WTC11 (cell line): ENCODE data around the gene PTPRB. TPM values are rescaled to one million over a fixed set of nuclear protein-coding genes. Genes with fewer than 3 reads are reported as not detected.

Experiments used
- ATAC-seq: fragments of 200-7000 bp; cut with Tn5 transposase; 2 replicates; pipeline ENCODE4 v1.10.0; 2021; ENCODE audit warnings: mild to moderate bottlenecking, moderate library complexity
- CTCF ChIA-PET: fragments of 300-600 bp; sonication (Branson Sonifier 250); formaldehyde crosslinking; loops from one replicate; lab custom pipeline; 2021; ENCODE audit warnings: antibody characterized with exemption; lab: Charles Lee
- POLR2A ChIA-PET: fragments of 350-600 bp; sonication (Branson Sonifier 250); formaldehyde crosslinking; loops from one replicate; lab custom pipeline; 2021; ENCODE audit warnings: antibody characterized with exemption; lab: Charles Lee
- DNase-seq: peaks from one replicate; pipeline ENCODE4 v3.0.0; 2021; ENCODE audit warnings: low spot score
- H3K27ac Mint-ChIP-seq: 2 replicates; pipeline ENCODE4 v1.8.0; 2021; ENCODE audit warnings: mixed read lengths
- H3K27me3 Mint-ChIP-seq: 2 replicates; pipeline ENCODE4 v1.8.0; 2021; ENCODE audit warnings: low read depth, mild to moderate bottlenecking, moderate library complexity, mixed read lengths
- H3K36me3 Mint-ChIP-seq: 2 replicates; pipeline ENCODE4 v1.8.0; 2021; ENCODE audit warnings: mixed read lengths
- H3K4me1 Mint-ChIP-seq: 2 replicates; pipeline ENCODE4 v1.8.0; 2022; ENCODE audit warnings: mixed read lengths
- H3K4me3 Mint-ChIP-seq: 2 replicates; pipeline ENCODE4 v1.8.0; 2021; ENCODE audit warnings: mild to moderate bottlenecking, moderate library complexity, mixed read lengths
- H3K9me3 Mint-ChIP-seq: 2 replicates; pipeline ENCODE4 v1.8.0; 2021; ENCODE audit warnings: mixed read lengths
- CREB1 ChIP-seq: sonication (generic); formaldehyde crosslinking; IDR thresholded peaks from 2 replicates; pipeline ENCODE4 v1.8.0; 2023; ENCODE audit warnings: mild to moderate bottlenecking, missing genetic modification reagents
- E2F4 ChIP-seq: sonication (generic); formaldehyde crosslinking; IDR thresholded peaks from 2 replicates; pipeline ENCODE4 v1.8.1; 2022; ENCODE audit warnings: low read depth, mild to moderate bottlenecking, moderate library complexity, missing genetic modification reagents, borderline replicate concordance
- ELF4 ChIP-seq: sonication (generic); formaldehyde crosslinking; IDR thresholded peaks from 2 replicates; pipeline ENCODE4 v1.8.1; 2022; ENCODE audit warnings: low read depth, mild to moderate bottlenecking, moderate library complexity, missing genetic modification reagents
- EMX1 ChIP-seq: fragments of 250-450 bp; sonication (Bioruptor Pico); IDR thresholded peaks from 2 replicates; pipeline ENCODE4 v1.8.0; 2021; ENCODE audit warnings: mild to moderate bottlenecking
- ESRRA ChIP-seq: sonication (generic); formaldehyde crosslinking; IDR thresholded peaks from 2 replicates; pipeline ENCODE4 v1.8.1; 2022; ENCODE audit warnings: mild to moderate bottlenecking, missing genetic modification reagents, borderline replicate concordance
- ETV6 ChIP-seq: sonication (generic); formaldehyde crosslinking; IDR thresholded peaks from 2 replicates; pipeline ENCODE4 v1.8.1; 2022; ENCODE audit warnings: mild to moderate bottlenecking, missing genetic modification reagents
- GTF2I ChIP-seq: fragments of 250-450 bp; sonication (Bioruptor Pico); conservative IDR thresholded peaks from 2 replicates; pipeline ENCODE4 v1.4.0; 2021; ENCODE audit warnings: mild to moderate bottlenecking
- HMGA2 ChIP-seq: fragments of 250-450 bp; sonication (Bioruptor Pico); IDR thresholded peaks from 2 replicates; pipeline ENCODE4 v1.4.0; 2021; ENCODE audit warnings: mild to moderate bottlenecking, moderate library complexity
- IRF2 ChIP-seq: sonication (generic); formaldehyde crosslinking; IDR thresholded peaks from 2 replicates; pipeline ENCODE4 v1.8.0; 2022; ENCODE audit warnings: low read depth, missing genetic modification reagents, borderline replicate concordance
- MXD4 ChIP-seq: fragments of 250-450 bp; sonication (Bioruptor Pico); IDR thresholded peaks from 2 replicates; pipeline ENCODE4 v1.8.0; 2021; ENCODE audit warnings: mild to moderate bottlenecking, moderate library complexity, borderline replicate concordance
- NFATC4 ChIP-seq: fragments of 250-450 bp; sonication (Bioruptor Pico); IDR thresholded peaks from 2 replicates; pipeline ENCODE4 v1.9.0; 2021; ENCODE audit warnings: mild to moderate bottlenecking
- NFE2L1 ChIP-seq: sonication (generic); formaldehyde crosslinking; IDR thresholded peaks from 2 replicates; pipeline ENCODE4 v1.8.1; 2023; ENCODE audit warnings: missing genetic modification reagents
- PRDM15 ChIP-seq: sonication (generic); formaldehyde crosslinking; IDR thresholded peaks from 2 replicates; pipeline ENCODE4 v1.8.0; 2022; ENCODE audit warnings: missing genetic modification reagents
- ZBTB21 ChIP-seq: sonication (generic); formaldehyde crosslinking; IDR thresholded peaks from 2 replicates; pipeline ENCODE4 v1.8.1; 2023; ENCODE audit warnings: mild to moderate bottlenecking, missing genetic modification reagents, borderline replicate concordance
- ZNF263 ChIP-seq: sonication (generic); formaldehyde crosslinking; IDR thresholded peaks from 2 replicates; pipeline ENCODE4 v1.8.1; 2022; ENCODE audit warnings: low read depth, mild to moderate bottlenecking, moderate library complexity, missing genetic modification reagents
- ZNF396 ChIP-seq: fragments of 250-450 bp; sonication (Bioruptor Pico); IDR thresholded peaks from 2 replicates; pipeline ENCODE4 v1.8.0; 2021; ENCODE audit warnings: mild to moderate bottlenecking, moderate library complexity, borderline replicate concordance
- total RNA-seq: library from RNA; stranded (reverse); gene quantifications from 3 replicates; pipeline ENCODE4 v1.2.3, GENCODE V29; 2021
- TF ChIP-seq, protein P1 (sequence below): fragments of 200-600 bp; IDR thresholded peaks from 2 replicates; pipeline ENCODE4 v1.8.0; 2022; ENCODE audit warnings: antibody characterized with exemption
- TF ChIP-seq, protein P2 (sequence below): fragments of 250-450 bp; sonication (Bioruptor Pico); IDR thresholded peaks from 2 replicates; pipeline ENCODE4 v2.1.2; 2022; ENCODE audit warnings: mild to moderate bottlenecking, moderate library complexity
- TF ChIP-seq, protein P3 (sequence below): fragments of 250-450 bp; sonication (Bioruptor Pico); IDR thresholded peaks from 2 replicates; pipeline ENCODE4 v1.9.0; 2021; ENCODE audit warnings: mild to moderate bottlenecking

The PTPRB gene
- total RNA-seq, 1 experiment from 2014 or later: 3.3 TPM

GRCh38 chr12:70557583-70558191 is 79.5 kb downstream of the PTPRB start:
- Mint-ChIP-seq H3K4me3 (no peak overlapping the region), H3K27ac (no peak overlapping the region), H3K27me3 (no peaks in the 10 kb centered on the region), H3K9me3 (no peaks in the 10 kb centered on the region), H3K4me1 (peaks cover 9% of the 10 kb centered on the region), H3K36me3 (no peaks in the 10 kb centered on the region; the same call in 1 of the 2 replicates)
- ChIA-PET POLR2A (no interaction called here), CTCF (interaction anchor here (0.7 kb wide), 1 partner anchor 19 kb away, joined by 3 read pairs; no protein-coding TSS in a partner anchor)
- DNase-seq: no peak
- no peak for ATAC-seq
- TF ChIP-seq E2F4 (no peak), EMX1 (CRISPR knock-in tag) (no peak), HMGA2 (CRISPR knock-in tag) (no peak), NFE2L1 (CRISPR knock-in tag) (no peak), NFATC4 (CRISPR knock-in tag) (no peak), MXD4 (CRISPR knock-in tag) (no peak), GTF2I (CRISPR knock-in tag) (no peak), ZNF263 (CRISPR knock-in tag) (no peak)
- TF ChIP-seq, protein P1, sequence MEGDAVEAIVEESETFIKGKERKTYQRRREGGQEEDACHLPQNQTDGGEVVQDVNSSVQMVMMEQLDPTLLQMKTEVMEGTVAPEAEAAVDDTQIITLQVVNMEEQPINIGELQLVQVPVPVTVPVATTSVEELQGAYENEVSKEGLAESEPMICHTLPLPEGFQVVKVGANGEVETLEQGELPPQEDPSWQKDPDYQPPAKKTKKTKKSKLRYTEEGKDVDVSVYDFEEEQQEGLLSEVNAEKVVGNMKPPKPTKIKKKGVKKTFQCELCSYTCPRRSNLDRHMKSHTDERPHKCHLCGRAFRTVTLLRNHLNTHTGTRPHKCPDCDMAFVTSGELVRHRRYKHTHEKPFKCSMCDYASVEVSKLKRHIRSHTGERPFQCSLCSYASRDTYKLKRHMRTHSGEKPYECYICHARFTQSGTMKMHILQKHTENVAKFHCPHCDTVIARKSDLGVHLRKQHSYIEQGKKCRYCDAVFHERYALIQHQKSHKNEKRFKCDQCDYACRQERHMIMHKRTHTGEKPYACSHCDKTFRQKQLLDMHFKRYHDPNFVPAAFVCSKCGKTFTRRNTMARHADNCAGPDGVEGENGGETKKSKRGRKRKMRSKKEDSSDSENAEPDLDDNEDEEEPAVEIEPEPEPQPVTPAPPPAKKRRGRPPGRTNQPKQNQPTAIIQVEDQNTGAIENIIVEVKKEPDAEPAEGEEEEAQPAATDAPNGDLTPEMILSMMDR: no peak

DNA sequence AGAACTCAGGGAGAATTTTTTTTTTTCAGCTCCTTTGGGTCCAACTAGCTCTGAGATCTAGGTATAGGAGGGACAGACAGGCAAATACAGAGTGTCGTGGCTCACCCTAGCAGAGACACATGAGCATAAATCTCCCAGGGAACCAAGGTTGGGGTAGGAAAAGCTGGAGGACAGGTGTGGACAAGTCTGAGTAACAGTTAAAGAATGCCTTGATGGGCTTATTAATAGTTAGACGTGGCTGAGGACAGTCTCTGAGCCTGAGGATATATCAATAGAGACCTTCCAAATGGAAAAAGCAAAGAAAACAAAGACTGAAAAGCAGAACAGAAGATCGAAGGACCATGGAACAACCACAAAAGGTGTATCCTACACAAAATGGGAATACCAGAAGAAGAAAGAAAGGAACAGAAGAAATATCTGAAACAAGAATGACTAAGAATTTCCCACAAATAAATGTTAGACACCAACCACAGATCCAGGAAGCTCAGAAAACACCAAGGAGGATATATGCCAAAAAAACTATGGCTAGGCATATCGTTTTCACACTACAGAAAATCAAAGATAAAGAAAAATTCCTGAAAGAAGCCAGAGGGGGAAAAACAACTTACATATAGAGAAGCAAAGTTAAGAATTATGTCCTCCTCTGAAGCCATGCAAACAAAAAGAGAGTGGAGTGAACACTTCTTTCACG is 80.9 kb downstream of the PTPRB start:
- Mint-ChIP-seq H3K4me3 (no peak overlapping the region), H3K36me3 (no peaks in the 10 kb centered on the region; the same call in 1 of the 2 replicates), H3K27me3 (no peaks in the 10 kb centered on the region), H3K4me1 (peaks cover 9% of the 10 kb centered on the region), H3K9me3 (no peaks in the 10 kb centered on the region), H3K27ac (no peak overlapping the region)
- DNase-seq (no peak), ATAC-seq (no peak)
- TF ChIP-seq PRDM15 (CRISPR knock-in tag) (no peak), ZNF396 (CRISPR knock-in tag) (no peak), ELF4 (CRISPR knock-in tag) (no peak)
- TF ChIP-seq, protein P2, sequence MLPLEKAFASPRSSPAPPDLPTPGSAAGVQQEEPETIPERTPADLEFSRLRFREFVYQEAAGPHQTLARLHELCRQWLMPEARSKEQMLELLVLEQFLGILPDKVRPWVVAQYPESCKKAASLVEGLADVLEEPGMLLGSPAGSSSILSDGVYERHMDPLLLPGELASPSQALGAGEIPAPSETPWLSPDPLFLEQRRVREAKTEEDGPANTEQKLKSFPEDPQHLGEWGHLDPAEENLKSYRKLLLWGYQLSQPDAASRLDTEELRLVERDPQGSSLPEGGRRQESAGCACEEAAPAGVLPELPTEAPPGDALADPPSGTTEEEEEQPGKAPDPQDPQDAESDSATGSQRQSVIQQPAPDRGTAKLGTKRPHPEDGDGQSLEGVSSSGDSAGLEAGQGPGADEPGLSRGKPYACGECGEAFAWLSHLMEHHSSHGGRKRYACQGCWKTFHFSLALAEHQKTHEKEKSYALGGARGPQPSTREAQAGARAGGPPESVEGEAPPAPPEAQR (CRISPR knock-in tag): no peak
- POLR2A ChIA-PET: no interaction called here
- CTCF ChIA-PET: no interaction called here

- Mint-ChIP-seq H3K4me3 (no peak overlapping the region), H3K27me3 (no peaks in the 10 kb centered on the region), H3K9me3 (no peaks in the 10 kb centered on the region), H3K4me1 (peaks cover 9% of the 10 kb centered on the region), H3K36me3 (no peaks in the 10 kb centered on the region; the same call in 1 of the 2 replicates), H3K27ac (no peak overlapping the region)
- no peak for DNase-seq
- ChIA-PET POLR2A (no interaction called here), CTCF (no interaction called here)
- ATAC-seq: 0 out of 2 replicates have a peak, but pooled peaks have one; percentile 18
- no peak for TF ChIP-seq ZBTB21 (CRISPR knock-in tag)
- TF ChIP-seq CREB1 (CRISPR knock-in tag): no peak
- no peak for TF ChIP-seq GTF2I (CRISPR knock-in tag)
- no peak for TF ChIP-seq IRF2 (CRISPR knock-in tag)
- no peak for TF ChIP-seq MXD4 (CRISPR knock-in tag)
- no peak for TF ChIP-seq ESRRA (CRISPR knock-in tag)
- TF ChIP-seq, protein P3, sequence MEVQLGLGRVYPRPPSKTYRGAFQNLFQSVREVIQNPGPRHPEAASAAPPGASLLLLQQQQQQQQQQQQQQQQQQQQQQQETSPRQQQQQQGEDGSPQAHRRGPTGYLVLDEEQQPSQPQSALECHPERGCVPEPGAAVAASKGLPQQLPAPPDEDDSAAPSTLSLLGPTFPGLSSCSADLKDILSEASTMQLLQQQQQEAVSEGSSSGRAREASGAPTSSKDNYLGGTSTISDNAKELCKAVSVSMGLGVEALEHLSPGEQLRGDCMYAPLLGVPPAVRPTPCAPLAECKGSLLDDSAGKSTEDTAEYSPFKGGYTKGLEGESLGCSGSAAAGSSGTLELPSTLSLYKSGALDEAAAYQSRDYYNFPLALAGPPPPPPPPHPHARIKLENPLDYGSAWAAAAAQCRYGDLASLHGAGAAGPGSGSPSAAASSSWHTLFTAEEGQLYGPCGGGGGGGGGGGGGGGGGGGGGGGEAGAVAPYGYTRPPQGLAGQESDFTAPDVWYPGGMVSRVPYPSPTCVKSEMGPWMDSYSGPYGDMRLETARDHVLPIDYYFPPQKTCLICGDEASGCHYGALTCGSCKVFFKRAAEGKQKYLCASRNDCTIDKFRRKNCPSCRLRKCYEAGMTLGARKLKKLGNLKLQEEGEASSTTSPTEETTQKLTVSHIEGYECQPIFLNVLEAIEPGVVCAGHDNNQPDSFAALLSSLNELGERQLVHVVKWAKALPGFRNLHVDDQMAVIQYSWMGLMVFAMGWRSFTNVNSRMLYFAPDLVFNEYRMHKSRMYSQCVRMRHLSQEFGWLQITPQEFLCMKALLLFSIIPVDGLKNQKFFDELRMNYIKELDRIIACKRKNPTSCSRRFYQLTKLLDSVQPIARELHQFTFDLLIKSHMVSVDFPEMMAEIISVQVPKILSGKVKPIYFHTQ (CRISPR knock-in tag): no peak
- TF ChIP-seq ETV6 (CRISPR knock-in tag): no peak
Measured at GRCh38 chr12:70555081-70555480, 82.1 kb downstream of the PTPRB start.
